ENCODE results near the gene CAMK2D. TPM values are rescaled to one million over a fixed set of nuclear protein-coding genes. Genes with fewer than 3 reads are reported as not detected.

CAMK2D gene
- polyA plus RNA-seq, 2 of the 4 experiments (the other 2 are of a cell fraction): 19.1 to 59.9 TPM

DNA sequence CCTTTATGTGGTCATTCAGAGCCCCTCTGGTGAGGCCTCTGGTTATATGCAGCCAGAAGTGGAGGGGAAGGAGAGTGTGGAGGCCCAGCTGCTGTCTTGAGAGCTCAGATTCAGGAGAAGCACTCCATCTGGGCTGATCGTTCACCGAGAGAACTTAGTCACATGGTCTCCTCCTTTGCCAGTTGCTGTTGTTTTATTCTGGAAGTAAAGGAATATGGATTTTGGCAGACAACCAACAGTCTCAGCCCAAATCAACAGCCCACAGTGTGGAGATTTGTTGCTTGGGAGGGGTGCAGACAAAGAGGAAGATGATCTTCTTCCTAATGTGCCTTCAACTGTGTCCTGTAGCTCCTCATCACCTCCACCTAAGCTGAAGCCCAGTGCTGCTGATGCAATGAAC, 356.7 kb downstream of the CAMK2D start:
- ATAC-seq (no peak), DNase-seq (ENCODE audit: low read depth in 1 of 2, low spot score in 1 of 2) (no peak), FAIRE-seq (no peak)
- Histone ChIP-seq H3K4me2 (no peak overlapping the region), H3K4me1 (no peaks in the 10 kb centered on the region), H3K4me3 (no peak overlapping the region), H3K27ac (no peak overlapping the region), H3K9me3 (no peaks in the 10 kb centered on the region)
- ChIA-PET POLR2A (no interaction called here), CTCF (no interaction called here)
- no peak for TF ChIP-seq KDM5A (IDR thresholded peaks at IDR 0.05)
- no peak for TF ChIP-seq FOSL2 (IDR thresholded peaks at IDR 0.05)
- TF ChIP-seq FOSL2 (CRISPR knock-in tag; IDR thresholded peaks at IDR 0.05): no peak
- TF ChIP-seq, protein P1, sequence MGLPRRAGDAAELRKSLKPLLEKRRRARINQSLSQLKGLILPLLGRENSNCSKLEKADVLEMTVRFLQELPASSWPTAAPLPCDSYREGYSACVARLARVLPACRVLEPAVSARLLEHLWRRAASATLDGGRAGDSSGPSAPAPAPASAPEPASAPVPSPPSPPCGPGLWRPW (IDR thresholded peaks at IDR 0.05): no peak
- TF ChIP-seq, protein P2, sequence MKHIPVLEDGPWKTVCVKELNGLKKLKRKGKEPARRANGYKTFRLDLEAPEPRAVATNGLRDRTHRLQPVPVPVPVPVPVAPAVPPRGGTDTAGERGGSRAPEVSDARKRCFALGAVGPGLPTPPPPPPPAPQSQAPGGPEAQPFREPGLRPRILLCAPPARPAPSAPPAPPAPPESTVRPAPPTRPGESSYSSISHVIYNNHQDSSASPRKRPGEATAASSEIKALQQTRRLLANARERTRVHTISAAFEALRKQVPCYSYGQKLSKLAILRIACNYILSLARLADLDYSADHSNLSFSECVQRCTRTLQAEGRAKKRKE (CRISPR knock-in tag; IDR thresholded peaks at IDR 0.05; ENCODE audit: low read depth): no peak
- TF ChIP-seq FOSB (CRISPR knock-in tag; IDR thresholded peaks at IDR 0.05): no peak
- TF ChIP-seq ESRRA (IDR thresholded peaks at IDR 0.05; ENCODE audit: borderline replicate concordance, low read length): no peak
- TF ChIP-seq ZFP36 (IDR thresholded peaks at IDR 0.05; ENCODE audit: borderline replicate concordance, partially characterized antibody): no peak
- TF ChIP-seq, protein P3, sequence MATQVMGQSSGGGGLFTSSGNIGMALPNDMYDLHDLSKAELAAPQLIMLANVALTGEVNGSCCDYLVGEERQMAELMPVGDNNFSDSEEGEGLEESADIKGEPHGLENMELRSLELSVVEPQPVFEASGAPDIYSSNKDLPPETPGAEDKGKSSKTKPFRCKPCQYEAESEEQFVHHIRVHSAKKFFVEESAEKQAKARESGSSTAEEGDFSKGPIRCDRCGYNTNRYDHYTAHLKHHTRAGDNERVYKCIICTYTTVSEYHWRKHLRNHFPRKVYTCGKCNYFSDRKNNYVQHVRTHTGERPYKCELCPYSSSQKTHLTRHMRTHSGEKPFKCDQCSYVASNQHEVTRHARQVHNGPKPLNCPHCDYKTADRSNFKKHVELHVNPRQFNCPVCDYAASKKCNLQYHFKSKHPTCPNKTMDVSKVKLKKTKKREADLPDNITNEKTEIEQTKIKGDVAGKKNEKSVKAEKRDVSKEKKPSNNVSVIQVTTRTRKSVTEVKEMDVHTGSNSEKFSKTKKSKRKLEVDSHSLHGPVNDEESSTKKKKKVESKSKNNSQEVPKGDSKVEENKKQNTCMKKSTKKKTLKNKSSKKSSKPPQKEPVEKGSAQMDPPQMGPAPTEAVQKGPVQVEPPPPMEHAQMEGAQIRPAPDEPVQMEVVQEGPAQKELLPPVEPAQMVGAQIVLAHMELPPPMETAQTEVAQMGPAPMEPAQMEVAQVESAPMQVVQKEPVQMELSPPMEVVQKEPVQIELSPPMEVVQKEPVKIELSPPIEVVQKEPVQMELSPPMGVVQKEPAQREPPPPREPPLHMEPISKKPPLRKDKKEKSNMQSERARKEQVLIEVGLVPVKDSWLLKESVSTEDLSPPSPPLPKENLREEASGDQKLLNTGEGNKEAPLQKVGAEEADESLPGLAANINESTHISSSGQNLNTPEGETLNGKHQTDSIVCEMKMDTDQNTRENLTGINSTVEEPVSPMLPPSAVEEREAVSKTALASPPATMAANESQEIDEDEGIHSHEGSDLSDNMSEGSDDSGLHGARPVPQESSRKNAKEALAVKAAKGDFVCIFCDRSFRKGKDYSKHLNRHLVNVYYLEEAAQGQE (IDR thresholded peaks at IDR 0.05): no peak
- TF ChIP-seq RCOR1 (IDR thresholded peaks at IDR 0.05; ENCODE audit: low read depth, low read length): no peak
- no peak for TF ChIP-seq TFCP2L1 (CRISPR knock-in tag; IDR thresholded peaks at IDR 0.05)
- no peak for TF ChIP-seq EHF (CRISPR knock-in tag; IDR thresholded peaks at IDR 0.05)
- no peak for TF ChIP-seq RFX5 (IDR thresholded peaks at IDR 0.05)
- TF ChIP-seq EHMT2 (IDR thresholded peaks at IDR 0.05; ENCODE audit: low read depth): no peak
- TF ChIP-seq TP53 (CRISPR knock-in tag; IDR thresholded peaks at IDR 0.05): no peak
- TF ChIP-seq CBX8 (IDR thresholded peaks at IDR 0.05): no peak
- TF ChIP-seq SREBF2 (IDR thresholded peaks at IDR 0.05): no peak
- no peak for TF ChIP-seq MAFK (IDR thresholded peaks at IDR 0.05; ENCODE audit: partially characterized antibody)
- no peak for TF ChIP-seq PHF8 (IDR thresholded peaks at IDR 0.05; ENCODE audit: borderline replicate concordance, low read depth)
- TF ChIP-seq RAD21 (conservative IDR thresholded peaks at IDR 0.05 in 1 of 2, IDR thresholded peaks at IDR 0.05 in 1 of 2): no peak
- no peak for TF ChIP-seq ZSCAN20 (CRISPR knock-in tag; IDR thresholded peaks at IDR 0.05)
- 94% methylated on average over 2 of the region's 2 CpGs for WGBS (ENCODE audit: missing lambda C conversion rate)

DNA sequence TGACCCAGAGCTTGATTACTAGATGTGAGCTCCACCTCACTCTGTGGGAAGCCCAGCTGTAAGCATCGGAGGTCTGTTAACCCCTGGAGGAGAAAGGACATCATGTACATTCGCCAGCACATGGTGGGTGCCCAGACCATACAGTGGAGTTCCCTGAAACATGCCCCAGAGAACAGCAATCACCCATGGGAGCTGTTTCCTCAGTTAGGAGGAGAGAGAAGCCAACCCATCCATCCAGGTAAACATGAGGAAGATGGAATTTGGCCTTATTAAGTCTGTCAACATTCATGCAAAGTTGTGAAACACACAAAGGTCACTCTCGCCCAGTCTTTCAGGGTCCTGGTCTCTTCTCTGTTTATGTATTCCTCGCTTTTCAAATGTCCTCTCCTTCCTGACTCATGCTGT, 357.4 kb downstream of the CAMK2D start:
- no peaks in the 10 kb centered on the region for H3K9me3 ChIP-seq
- FAIRE-seq: no peak
- no peak overlapping the region for H3K27ac ChIP-seq
- no peak for ATAC-seq
- CTCF ChIA-PET: interaction anchor here (1.1 kb wide), 1 partner anchor 143 kb away, joined by 3 read pairs; no protein-coding TSS in a partner anchor
- H3K4me2 ChIP-seq: no peak overlapping the region
- no peaks in the 10 kb centered on the region for H3K4me1 ChIP-seq
- no peak overlapping the region for H3K4me3 ChIP-seq
- POLR2A ChIA-PET: no interaction called here
- WGBS (ENCODE audit: missing lambda C conversion rate): 80% methylated on average over 4 of the region's 4 CpGs
- no peak for DNase-seq (ENCODE audit: low read depth in 1 of 2, low spot score in 1 of 2)
- TF ChIP-seq HEYL (CRISPR knock-in tag; IDR thresholded peaks at IDR 0.05): no peak
- TF ChIP-seq NFE2L2 (conservative IDR thresholded peaks at IDR 0.05; ENCODE audit: low read length): no peak
- no peak for TF ChIP-seq EHF (CRISPR knock-in tag; IDR thresholded peaks at IDR 0.05)
- TF ChIP-seq TFCP2L1 (CRISPR knock-in tag; IDR thresholded peaks at IDR 0.05): no peak
- TF ChIP-seq, protein P4, sequence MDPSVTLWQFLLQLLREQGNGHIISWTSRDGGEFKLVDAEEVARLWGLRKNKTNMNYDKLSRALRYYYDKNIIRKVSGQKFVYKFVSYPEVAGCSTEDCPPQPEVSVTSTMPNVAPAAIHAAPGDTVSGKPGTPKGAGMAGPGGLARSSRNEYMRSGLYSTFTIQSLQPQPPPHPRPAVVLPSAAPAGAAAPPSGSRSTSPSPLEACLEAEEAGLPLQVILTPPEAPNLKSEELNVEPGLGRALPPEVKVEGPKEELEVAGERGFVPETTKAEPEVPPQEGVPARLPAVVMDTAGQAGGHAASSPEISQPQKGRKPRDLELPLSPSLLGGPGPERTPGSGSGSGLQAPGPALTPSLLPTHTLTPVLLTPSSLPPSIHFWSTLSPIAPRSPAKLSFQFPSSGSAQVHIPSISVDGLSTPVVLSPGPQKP (IDR thresholded peaks at IDR 0.05; ENCODE audit: low read depth, low read length): no peak
- TF ChIP-seq HDAC2 (IDR thresholded peaks at IDR 0.05): no peak
- TF ChIP-seq CHD4 (IDR thresholded peaks at IDR 0.05; ENCODE audit: borderline replicate concordance): no peak
- no peak for TF ChIP-seq CEBPB (IDR thresholded peaks at IDR 0.05)
- TF ChIP-seq, protein P5, sequence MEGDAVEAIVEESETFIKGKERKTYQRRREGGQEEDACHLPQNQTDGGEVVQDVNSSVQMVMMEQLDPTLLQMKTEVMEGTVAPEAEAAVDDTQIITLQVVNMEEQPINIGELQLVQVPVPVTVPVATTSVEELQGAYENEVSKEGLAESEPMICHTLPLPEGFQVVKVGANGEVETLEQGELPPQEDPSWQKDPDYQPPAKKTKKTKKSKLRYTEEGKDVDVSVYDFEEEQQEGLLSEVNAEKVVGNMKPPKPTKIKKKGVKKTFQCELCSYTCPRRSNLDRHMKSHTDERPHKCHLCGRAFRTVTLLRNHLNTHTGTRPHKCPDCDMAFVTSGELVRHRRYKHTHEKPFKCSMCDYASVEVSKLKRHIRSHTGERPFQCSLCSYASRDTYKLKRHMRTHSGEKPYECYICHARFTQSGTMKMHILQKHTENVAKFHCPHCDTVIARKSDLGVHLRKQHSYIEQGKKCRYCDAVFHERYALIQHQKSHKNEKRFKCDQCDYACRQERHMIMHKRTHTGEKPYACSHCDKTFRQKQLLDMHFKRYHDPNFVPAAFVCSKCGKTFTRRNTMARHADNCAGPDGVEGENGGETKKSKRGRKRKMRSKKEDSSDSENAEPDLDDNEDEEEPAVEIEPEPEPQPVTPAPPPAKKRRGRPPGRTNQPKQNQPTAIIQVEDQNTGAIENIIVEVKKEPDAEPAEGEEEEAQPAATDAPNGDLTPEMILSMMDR (IDR thresholded peaks at IDR 0.05): no peak
- TF ChIP-seq, protein P6, sequence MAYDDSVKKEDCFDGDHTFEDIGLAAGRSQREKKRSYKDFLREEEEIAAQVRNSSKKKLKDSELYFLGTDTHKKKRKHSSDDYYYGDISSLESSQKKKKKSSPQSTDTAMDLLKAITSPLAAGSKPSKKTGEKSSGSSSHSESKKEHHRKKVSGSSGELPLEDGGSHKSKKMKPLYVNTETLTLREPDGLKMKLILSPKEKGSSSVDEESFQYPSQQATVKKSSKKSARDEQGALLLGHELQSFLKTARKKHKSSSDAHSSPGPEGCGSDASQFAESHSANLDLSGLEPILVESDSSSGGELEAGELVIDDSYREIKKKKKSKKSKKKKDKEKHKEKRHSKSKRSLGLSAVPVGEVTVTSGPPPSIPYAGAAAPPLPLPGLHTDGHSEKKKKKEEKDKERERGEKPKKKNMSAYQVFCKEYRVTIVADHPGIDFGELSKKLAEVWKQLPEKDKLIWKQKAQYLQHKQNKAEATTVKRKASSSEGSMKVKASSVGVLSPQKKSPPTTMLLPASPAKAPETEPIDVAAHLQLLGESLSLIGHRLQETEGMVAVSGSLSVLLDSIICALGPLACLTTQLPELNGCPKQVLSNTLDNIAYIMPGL (CRISPR knock-in tag; IDR thresholded peaks at IDR 0.05; ENCODE audit: borderline replicate concordance): no peak
- no peak for TF ChIP-seq KDM5A (IDR thresholded peaks at IDR 0.05)

Data from A549 (cell line).